Measurements from ENCODE around the gene CAMK1D. TPM values are rescaled to one million over a fixed set of nuclear protein-coding genes. Genes with fewer than 3 reads are reported as not detected.

CAMK1D gene
- total and polyA plus RNA-seq, 2 of the 8 experiments (the other 6 are each of a cell fraction or from before 2014, with no cell fraction given), result 3.5 to 10.6 TPM

DNA sequence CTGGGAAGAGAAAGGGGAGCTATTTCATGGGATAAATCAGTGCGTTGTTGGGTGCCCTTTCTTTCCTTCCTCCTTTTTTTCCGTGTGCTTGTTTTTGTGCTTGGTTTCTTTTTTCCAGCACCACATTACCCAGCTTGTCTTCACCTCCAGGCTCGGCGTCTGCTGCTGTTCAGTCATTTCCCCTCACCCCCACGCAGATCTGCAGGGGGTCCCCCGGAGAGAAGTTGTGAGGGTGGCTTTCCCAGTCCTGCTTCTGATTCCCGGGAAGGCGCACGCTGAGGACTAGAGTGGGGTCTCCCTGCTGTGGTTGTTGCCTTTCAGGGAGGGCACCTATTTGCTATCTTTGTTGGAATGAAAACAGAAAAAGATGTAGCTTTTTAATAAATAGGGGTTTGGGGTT lies 1.6 kb downstream of the CAMK1D start:
- Histone ChIP-seq H2BK5ac (ENCODE audit: low read depth, low read length) (no peak overlapping the region), H3K4me1 (replicated peaks in 1 of 4; ENCODE audit: control insufficient read depth in 3 of 4, insufficient read depth in 4 of 4, low read length in 3 of 4) (peaks cover 8 to 24% (median 14%) of the 10 kb centered on the region in 4 experiments), H3K9ac (replicated peaks in 1 of 4; ENCODE audit: extremely low read depth in 1 of 4, low read depth in 3 of 4, low read length in 3 of 4) (peak overlapping the region in 2 of 4 experiments; percentile 48 to 49; a peak in 2 of 7 replicates), H3K4me2 (ENCODE audit: insufficient read depth in 1 of 2, low read depth in 2 of 2, low read length in 2 of 2) (peak overlapping the region; percentile 97 to 100), H2BK12ac (ENCODE audit: low read depth, low read length) (peak overlapping the region; percentile 45; the same call in 1 of the 2 replicates), H3K23ac (ENCODE audit: insufficient read length) (no peak overlapping the region), H4K5ac (ENCODE audit: insufficient read length, low read depth, low read length) (no peak overlapping the region), H4K20me1 (replicated peaks in 1 of 2; ENCODE audit: control insufficient read depth in 1 of 2, insufficient read depth in 2 of 2, low read length in 2 of 2) (peaks cover 0 to 3% of the 10 kb centered on the region in 2 experiments), H3K14ac (ENCODE audit: insufficient read length) (no peak overlapping the region), H3K79me2 (ENCODE audit: control insufficient read depth in 1 of 2, insufficient read depth in 2 of 2, low read length in 2 of 2) (peaks cover 0 to 13% of the 10 kb centered on the region in 2 experiments; a peak in 2 of 4 replicates), H3K27ac (ENCODE audit: low read depth, low read length) (no peak overlapping the region), H3K27me3 (replicated peaks in 1 of 4; ENCODE audit: control insufficient read depth in 3 of 4, extremely low read depth in 1 of 4, insufficient read depth in 3 of 4, low read length in 3 of 4) (peaks cover 0 to 27% (median 24%) of the 10 kb centered on the region in 4 experiments; a peak in 6 of 7 replicates), H4K8ac (ENCODE audit: extremely low read depth, insufficient read depth, low read length) (no peak overlapping the region), H2BK20ac (ENCODE audit: low read length) (peak overlapping the region; percentile 75; the same call in 1 of the 2 replicates), H2AK5ac (ENCODE audit: low read depth, low read length) (no peak overlapping the region), H3K56ac (replicated peaks; ENCODE audit: insufficient read length, low read depth, low read length) (no peak overlapping the region), H3K9me3 (ENCODE audit: insufficient read depth in 2 of 2, low read depth in 1 of 2, low read length in 1 of 2) (no peaks in the 10 kb centered on the region), H4K91ac (replicated peaks; ENCODE audit: insufficient read length, low read length) (no peak overlapping the region), H2BK15ac (ENCODE audit: low read length) (0 out of 2 replicates have a peak overlapping the region, but pooled peaks have one; percentile 40), H2BK120ac (replicated peaks; ENCODE audit: low read depth, low read length) (no peak overlapping the region), H3K4me3 (ENCODE audit: extremely low read depth in 1 of 4, insufficient read depth in 2 of 4, low read depth in 3 of 4, low read length in 4 of 4) (peak overlapping the region; percentile 56 to 96 (median 86); a peak in 7 of 8 replicates), H3K36me3 (ENCODE audit: control insufficient read depth in 2 of 4, insufficient read depth in 4 of 4, low read length in 3 of 4) (no peaks in the 10 kb centered on the region), H2AFZ (ENCODE audit: low read length) (peak overlapping the region; percentile 77; the same call in 1 of the 2 replicates), H3K18ac (ENCODE audit: extremely low read depth, low read length) (peak overlapping the region; percentile 84), H3K4ac (replicated peaks; ENCODE audit: insufficient read length, low read depth, low read length) (no peak overlapping the region), H3K79me1 (ENCODE audit: low read depth, low read length) (no peaks in the 10 kb centered on the region), H3K23me2 (ENCODE audit: low read depth, low read length) (peaks cover 11% of the 10 kb centered on the region)
- TF ChIP-seq SAP30 (IDR thresholded peaks at IDR 0.05; ENCODE audit: insufficient read depth, insufficient replicate concordance, low read length) (no peak), EZH2 (IDR thresholded peaks at IDR 0.05; ENCODE audit: low read depth, low read length, severe bottlenecking) (peak; percentile 13)
- POLR2A ChIA-PET (ENCODE audit: partially characterized antibody), result interaction anchor here (0.8 kb wide), 1 partner anchor 9 kb away, joined by 3 read pairs; no protein-coding TSS in a partner anchor
- 10% methylated on average over 9 of the region's 9 CpGs; no CpG with 5 or more reads in 1 of the 2 experiments for WGBS, 2 experiments (ENCODE audit: extremely low coverage in 1 of 2, insufficient coverage in 1 of 2, insufficient read length in 1 of 2, insufficient replicate concordance in 2 of 2, low coverage in 1 of 2, low lambda C conversion rate in 2 of 2, missing lambda C conversion rate in 1 of 2)
- CTCF ChIA-PET (ENCODE audit: partially characterized antibody), result interaction anchor here (0.6 to 1.7 kb wide), 4 partner anchors 9 to 305 kb away, joined by 3 to 5 read pairs (median 3); no protein-coding TSS in a partner anchor
- FAIRE-seq (peak; percentile 65), DNase-seq (ENCODE audit: low read depth in 1 of 2, low spot score in 2 of 2) (no peak)

All from H1 (cell line).